Mesodermal cell (in vitro differentiated cells): ENCODE measurements around the gene NDUFAF7.
"Not testable (repeated sequence)": the region's sequence is repeated elsewhere in the genome, so short reads cannot be mapped to it uniquely, and the experiment has no call there.

Experiments
- H3K27ac ChIP-seq: 2 replicates; pipeline ENCODE4 v1.7.0; 2013; ENCODE audit warnings: mild to moderate bottlenecking, low read depth, low read length, moderate library complexity; ENCODE audit not compliant: severe bottlenecking
- H3K36me3 ChIP-seq: 2 replicates; pipeline ENCODE4 v1.7.1; 2013; ENCODE audit warnings: mild to moderate bottlenecking, low read length, moderate library complexity; ENCODE audit not compliant: control insufficient read depth, insufficient read depth
- H3K4me1 ChIP-seq: one replicate; pipeline ENCODE4 v1.7.1; 2013; ENCODE audit warnings: mild to moderate bottlenecking, low read length; ENCODE audit not compliant: insufficient read depth, control insufficient read depth, poor library complexity, severe bottlenecking
- H3K4me3 ChIP-seq: 2 replicates; pipeline ENCODE4 v1.7.0; 2013; ENCODE audit warnings: low read length, control low read depth, mild to moderate bottlenecking; ENCODE audit not compliant: insufficient read depth, poor library complexity, severe bottlenecking; ENCODE audit errors: extremely low read depth
- H3K9me3 ChIP-seq: 2 replicates; pipeline ENCODE4 v1.7.1; 2013; ENCODE audit warnings: mild to moderate bottlenecking, low read length, moderate library complexity; ENCODE audit not compliant: control insufficient read depth
- WGBS, 2 experiments: methylation state at CpG; one replicate each; pipeline ENCODE4 v1.1.5; 2013; ENCODE audit warnings: missing lambda C conversion rate in 2 of 2; ENCODE audit not compliant: insufficient coverage in 2 of 2; 5-methylcytosine and 5-hydroxymethylcytosine counted together

The NDUFAF7 gene

GRCh38 chr2:37215250-37215649 is 16.2 kb upstream of the NDUFAF7 start:
- Histone ChIP-seq H3K4me1 (no peaks in the 10 kb centered on the region), H3K9me3 (no peaks in the 10 kb centered on the region), H3K27ac (no peak overlapping the region), H3K4me3 (no peak overlapping the region), H3K36me3 (peaks cover 85% of the 10 kb centered on the region)
- no CpG with 5 or more reads among the region's 1 CpG for WGBS, 2 experiments

GRCh38 chr2:37219046-37219445 is 12.4 kb upstream of the NDUFAF7 start:
- WGBS, 2 experiments, result 91 to 96% methylated on average over 3 of the region's 4 CpGs
- H3K4me1 ChIP-seq, result no peaks in the 10 kb centered on the region
- no peaks in the 10 kb centered on the region for H3K9me3 ChIP-seq
- peaks cover 90% of the 10 kb centered on the region for H3K36me3 ChIP-seq
- H3K4me3 ChIP-seq, result no peak overlapping the region
- H3K27ac ChIP-seq, result no peak overlapping the region

- no peak overlapping the region for H3K4me3 ChIP-seq
- H3K27ac ChIP-seq, result no peak overlapping the region
- WGBS, 2 experiments, result 93 to 100% methylated on average over 1 to 3 of the region's 4 CpGs
- H3K36me3 ChIP-seq, result peaks cover 70% of the 10 kb centered on the region
- no peaks in the 10 kb centered on the region for H3K9me3 ChIP-seq
- peaks cover 5% of the 10 kb centered on the region for H3K4me1 ChIP-seq
These were observed 8.3 kb upstream of the NDUFAF7 start for GRCh38 chr2:37223131-37223530.

GRCh38 chr2:37224063-37224462 is 7.4 kb upstream of the NDUFAF7 start:
- H3K4me1 ChIP-seq, result peaks cover 5% of the 10 kb centered on the region
- no peak overlapping the region for H3K27ac ChIP-seq
- no peak overlapping the region for H3K4me3 ChIP-seq
- WGBS, 2 experiments, result 86 to 100% methylated on average over 1 of the region's 1 CpG
- peaks cover 68% of the 10 kb centered on the region for H3K36me3 ChIP-seq
- no peaks in the 10 kb centered on the region for H3K9me3 ChIP-seq

GRCh38 chr2:37225129-37225528 is 6.3 kb upstream of the NDUFAF7 start:
- H3K9me3 ChIP-seq, H3K27ac ChIP-seq, H3K4me3 ChIP-seq: not testable (repeated sequence)
- no CpG with 5 or more reads among the region's 2 CpGs for WGBS, 2 experiments
- Histone ChIP-seq H3K4me1 (peaks cover 12% of the 10 kb centered on the region), H3K36me3 (peaks cover 58% of the 10 kb centered on the region)

- peaks cover 12% of the 10 kb centered on the region for H3K4me1 ChIP-seq
- no peak overlapping the region for H3K27ac ChIP-seq
- WGBS, 2 experiments, result 40 to 64% methylated on average over 1 to 2 of the region's 4 CpGs
- no peaks in the 10 kb centered on the region for H3K9me3 ChIP-seq
- H3K36me3 ChIP-seq, result peaks cover 41% of the 10 kb centered on the region
- no peak overlapping the region for H3K4me3 ChIP-seq
These were observed 4.6 kb upstream of the NDUFAF7 start for GRCh38 chr2:37226863-37227262.

GRCh38 chr2:37228788-37229187 is 2.7 kb upstream of the NDUFAF7 start:
- Histone ChIP-seq H3K4me3 (no peak overlapping the region), H3K4me1 (peaks cover 12% of the 10 kb centered on the region), H3K27ac (no peak overlapping the region), H3K36me3 (peaks cover 23% of the 10 kb centered on the region), H3K9me3 (no peaks in the 10 kb centered on the region)
- WGBS, 2 experiments, result 100% methylated on average over 2 of the region's 3 CpGs; no CpG with 5 or more reads in 1 of the 2 experiments

- WGBS, 2 experiments, result 0 to 6% methylated on average over 2 to 3 of the region's 8 CpGs
- Histone ChIP-seq H3K4me1 (peaks cover 12% of the 10 kb centered on the region), H3K36me3 (peaks cover 32% of the 10 kb centered on the region), H3K27ac (peak overlapping the region; percentile 81), H3K4me3 (peak overlapping the region; percentile 98), H3K9me3 (no peaks in the 10 kb centered on the region)
These were observed 877 bp upstream of the NDUFAF7 start for GRCh38 chr2:37230581-37230980.

GRCh38 chr2:37232131-37232933 is 874 bp downstream of the NDUFAF7 start:
- Histone ChIP-seq H3K36me3 (peaks cover 43% of the 10 kb centered on the region), H3K27ac (peak overlapping the region; percentile 81), H3K4me3 (peak overlapping the region; percentile 98), H3K4me1 (peaks cover 7% of the 10 kb centered on the region), H3K9me3 (no peaks in the 10 kb centered on the region)
- WGBS, 2 experiments, result 17 to 18% methylated on average over 12 to 16 of the region's 18 CpGs

GRCh38 chr2:37243435-37243834 is 12.0 kb downstream of the NDUFAF7 start:
- Histone ChIP-seq H3K9me3 (no peaks in the 10 kb centered on the region), H3K4me3 (no peak overlapping the region), H3K36me3 (peaks cover 78% of the 10 kb centered on the region), H3K4me1 (no peaks in the 10 kb centered on the region), H3K27ac (no peak overlapping the region)
- 80 to 100% methylated on average over 1 to 2 of the region's 4 CpGs for WGBS, 2 experiments

- Histone ChIP-seq H3K4me3 (no peak overlapping the region), H3K27ac (no peak overlapping the region), H3K36me3 (peaks cover 72% of the 10 kb centered on the region), H3K4me1 (no peaks in the 10 kb centered on the region), H3K9me3 (no peaks in the 10 kb centered on the region)
- 80% methylated on average over 1 of the region's 4 CpGs; no CpG with 5 or more reads in 1 of the 2 experiments for WGBS, 2 experiments
These were observed 12.6 kb downstream of the NDUFAF7 start for GRCh38 chr2:37244017-37244416.
